K562 (cell line): Measurements from ENCODE around the gene RABGAP1. TPM values are rescaled to one million over a fixed set of nuclear protein-coding genes. Genes with fewer than 3 reads are reported as not detected.

Experiments
- E2F6 ChIP-seq, 2 experiments: IDR thresholded peaks; 2 replicates each; pipeline ENCODE4 v1.6.1; 2011; ENCODE audit warnings: borderline replicate concordance in 1 of 2, control low read depth in 1 of 2, low read depth in 1 of 2, low read length in 1 of 2, mild to moderate bottlenecking in 1 of 2, mixed read lengths in 1 of 2, moderate library complexity in 1 of 2; ENCODE audit not compliant: insufficient read depth in 1 of 2, insufficient read length in 1 of 2, poor library complexity in 1 of 2, severe bottlenecking in 1 of 2; ENCODE audit errors: extremely low read depth in 1 of 2
- ELF1 ChIP-seq: fragments of 200-800 bp; sonication (Bioruptor generic); IDR thresholded peaks from 2 replicates; pipeline ENCODE4 v1.6.1; 2016; ENCODE audit warnings: missing genetic modification characterization, missing compliant biosample characterization
- FOXM1 ChIP-seq, 2 experiments: fragments of 450-650 bp in 1 of 2; sonication (generic) in 1 of 2; formaldehyde crosslinking in 1 of 2; IDR thresholded peaks; 2 replicates each; pipeline versions ENCODE4 v1.6.1 to v1.9.0; 2017 to 2022; ENCODE audit warnings: low read depth in 2 of 2, mild to moderate bottlenecking in 2 of 2, missing genetic modification reagents in 1 of 2, moderate library complexity in 1 of 2
- GTF2B ChIP-seq: IDR thresholded peaks from 2 replicates; pipeline ENCODE4 v1.6.1; 2011; ENCODE audit not compliant: insufficient read length; ENCODE audit errors: extremely low read depth
- RBBP5 ChIP-seq: fragments of 200-600 bp; sonication (generic); IDR thresholded peaks from 2 replicates; pipeline ENCODE4 v1.6.1; 2012; ENCODE audit warnings: borderline replicate concordance, mild to moderate bottlenecking, low read length, control low read depth, inconsistent platforms; ENCODE audit not compliant: insufficient read depth, poor library complexity, severe bottlenecking
- RUNX1 ChIP-seq: sonication (generic); IDR thresholded peaks from 2 replicates; pipeline ENCODE4 v1.6.1; 2016; ENCODE audit warnings: antibody characterized with exemption, low read depth
- ZC3H4 ChIP-seq: sonication (generic); formaldehyde crosslinking; IDR thresholded peaks from 2 replicates; pipeline ENCODE4 v1.9.0; 2021; ENCODE audit warnings: missing genetic modification reagents, borderline replicate concordance
- ZNF586 ChIP-seq: fragments of 450-650 bp; formaldehyde crosslinking; conservative IDR thresholded peaks from 2 replicates; pipeline ENCODE4 v1.4.0; 2020; ENCODE audit warnings: mild to moderate bottlenecking, moderate library complexity
- ZNF639 ChIP-seq, 2 experiments: fragments of 200-800 bp in 1 of 2; sonication (Bioruptor generic) in 1 of 2; sonication (generic) in 1 of 2; formaldehyde crosslinking in 1 of 2; IDR thresholded peaks in 1 of 2; conservative IDR thresholded peaks in 1 of 2; 2 replicates each; pipeline versions ENCODE4 v1.5.0 to v1.6.1; 2016 to 2020; ENCODE audit warnings: missing compliant biosample characterization in 1 of 2, missing genetic modification characterization in 1 of 2, missing genetic modification reagents in 1 of 2
- ZNF785 ChIP-seq: fragments of 250-450 bp; sonication (Bioruptor Pico); IDR thresholded peaks from 2 replicates; pipeline ENCODE4 v1.4.0; 2020; ENCODE audit warnings: mild to moderate bottlenecking
- polyA plus RNA-seq, 8 experiments: library from polyadenylated mRNA; depleted of rRNA in 4 of 8; stranded (reverse) in 5 of 8; unstranded in 3 of 8; fragments of >200 nt; fragmentation: Nextera tagmentation in 2 of 8; fragmentation: Illumina TruSeq in 1 of 8; extraction: Ambion mirVana in 2 of 8; extraction: Trizol in 1 of 8; gene quantifications; 2 replicates each; pipeline versions ENCODE4 v1.2.1 to v1.2.3, GENCODE V29; 2011 to 2014; ENCODE audit warnings: inconsistent platforms in 1 of 8, missing spikeins in 1 of 8
- total RNA-seq, 7 experiments: library from RNA; depleted of rRNA in 6 of 7; stranded (reverse); fragments of >200 nt in 6 of 7; fragmentation: Illumina TruSeq in 2 of 7; extraction: Trizol in 2 of 7; gene quantifications; 2 replicates each; pipeline versions ENCODE4 v1.2.1 to v1.2.3, GENCODE V29; 2011 to 2021; ENCODE audit warnings: low replicate concordance in 1 of 7
- TF ChIP-seq, protein P1 (sequence below): fragments of 450-650 bp; IDR thresholded peaks from 2 replicates; pipeline ENCODE4 v1.6.1; 2014; ENCODE audit warnings: low read depth, mild to moderate bottlenecking, moderate library complexity, borderline replicate concordance
- TF ChIP-seq, protein P2 (sequence below): fragments of 250-450 bp; sonication (Bioruptor Pico); IDR thresholded peaks from 2 replicates; pipeline ENCODE4 v1.5.1; 2021; ENCODE audit warnings: mild to moderate bottlenecking

The RABGAP1 gene
- total and polyA plus RNA-seq, 9 of the 15 experiments (the other 6 are each of a cell fraction or from before 2014, with no cell fraction given): 1.5 to 22.7 (median 13.1) TPM

- no peak for TF ChIP-seq FOXM1 (IDR thresholded peaks at IDR 0.05; ENCODE audit: low read depth)
- TF ChIP-seq FOXM1 (CRISPR knock-in tag; IDR thresholded peaks at IDR 0.05; ENCODE audit: low read depth): no peak
- TF ChIP-seq ZNF639 (CRISPR knock-in tag; conservative IDR thresholded peaks at IDR 0.05 in 1 of 2, IDR thresholded peaks at IDR 0.05 in 1 of 2): peak in 1 of 2 experiments; percentile 92; a peak in 2 of 4 replicates
- TF ChIP-seq ZNF785: no peak
- no peak for TF ChIP-seq RUNX1
- TF ChIP-seq RBBP5: peak; percentile 66
- TF ChIP-seq, protein P1, sequence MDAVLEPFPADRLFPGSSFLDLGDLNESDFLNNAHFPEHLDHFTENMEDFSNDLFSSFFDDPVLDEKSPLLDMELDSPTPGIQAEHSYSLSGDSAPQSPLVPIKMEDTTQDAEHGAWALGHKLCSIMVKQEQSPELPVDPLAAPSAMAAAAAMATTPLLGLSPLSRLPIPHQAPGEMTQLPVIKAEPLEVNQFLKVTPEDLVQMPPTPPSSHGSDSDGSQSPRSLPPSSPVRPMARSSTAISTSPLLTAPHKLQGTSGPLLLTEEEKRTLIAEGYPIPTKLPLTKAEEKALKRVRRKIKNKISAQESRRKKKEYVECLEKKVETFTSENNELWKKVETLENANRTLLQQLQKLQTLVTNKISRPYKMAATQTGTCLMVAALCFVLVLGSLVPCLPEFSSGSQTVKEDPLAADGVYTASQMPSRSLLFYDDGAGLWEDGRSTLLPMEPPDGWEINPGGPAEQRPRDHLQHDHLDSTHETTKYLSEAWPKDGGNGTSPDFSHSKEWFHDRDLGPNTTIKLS: no peak
- TF ChIP-seq ELF1 (tag): peak; percentile 84
- TF ChIP-seq GTF2B: no peak
- TF ChIP-seq, protein P2, sequence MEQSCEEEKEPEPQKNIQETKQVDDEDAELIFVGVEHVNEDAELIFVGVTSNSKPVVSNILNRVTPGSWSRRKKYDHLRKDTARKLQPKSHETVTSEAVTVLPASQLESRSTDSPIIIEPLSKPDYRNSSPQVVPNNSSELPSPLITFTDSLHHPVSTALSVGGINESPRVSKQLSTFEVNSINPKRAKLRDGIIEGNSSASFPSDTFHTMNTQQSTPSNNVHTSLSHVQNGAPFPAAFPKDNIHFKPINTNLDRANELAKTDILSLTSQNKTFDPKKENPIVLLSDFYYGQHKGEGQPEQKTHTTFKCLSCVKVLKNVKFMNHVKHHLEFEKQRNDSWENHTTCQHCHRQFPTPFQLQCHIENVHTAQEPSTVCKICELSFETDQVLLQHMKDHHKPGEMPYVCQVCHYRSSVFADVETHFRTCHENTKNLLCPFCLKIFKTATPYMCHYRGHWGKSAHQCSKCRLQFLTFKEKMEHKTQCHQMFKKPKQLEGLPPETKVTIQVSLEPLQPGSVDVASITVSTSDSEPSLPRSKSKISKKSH (CRISPR knock-in tag): no peak
- no peak for TF ChIP-seq ZC3H4
- peak in 1 of 2 experiments; percentile 15 for TF ChIP-seq E2F6 (IDR thresholded peaks at IDR 0.05; ENCODE audit: borderline replicate concordance in 1 of 2, extremely low read depth in 1 of 2, insufficient read depth in 1 of 2, insufficient read length in 1 of 2, low read depth in 1 of 2, low read length in 1 of 2, poor library complexity in 1 of 2, severe bottlenecking in 1 of 2)
- TF ChIP-seq ZNF586 (CRISPR knock-in tag): no peak
Measured at GRCh38 chr9:122940749-122941581, at the start of gene RABGAP1 (continued).
